Panc1 (cell line): ENCODE results near the gene WRAP53.

Experiments used
- CTCF ChIP-seq: fragments of 450-650 bp; IDR thresholded peaks from 2 replicates; pipeline ENCODE4 v1.5.1; 2017; ENCODE audit warnings: mild to moderate bottlenecking
- POLR2AphosphoS5 ChIP-seq: IDR thresholded peaks from 2 replicates; pipeline ENCODE4 v1.6.1; 2012; ENCODE audit warnings: mild to moderate bottlenecking, low read depth, low read length, moderate library complexity
- TCF7L2 ChIP-seq: IDR thresholded peaks from 2 replicates; pipeline ENCODE4 v1.6.1; 2011; ENCODE audit warnings: mild to moderate bottlenecking, low read depth, low read length, inconsistent platforms

- TF ChIP-seq CTCF (no peak), POLR2AphosphoS5 (no peak), TCF7L2 (no peak)
These were observed 49.3 kb downstream of the WRAP53 start for GRCh38 chr17:7737601-7738000.
